Activated CD4-positive, alpha-beta T cell treated with anti-CD3 and anti-CD28 coated beads for 36 hours (primary cell): ENCODE data around the gene PIGH. TPM values are rescaled to one million over a fixed set of nuclear protein-coding genes. Genes with fewer than 3 reads are reported as not detected.

Source experiments
- ATAC-seq: fragments of 200-7000 bp; cut with Tn5 transposase; one replicate; pipeline ENCODE4 v1.10.0; 2021; ENCODE audit warnings: mild to moderate bottlenecking, moderate library complexity
- CTCF ChIA-PET: fragments of 350-600 bp; sonication (Branson Sonifier 250); formaldehyde crosslinking; loops from one replicate; lab custom pipeline; 2021; ENCODE audit warnings: antibody characterized with exemption; lab: Charles Lee
- POLR2A ChIA-PET: fragments of 350-600 bp; sonication (Branson Sonifier 250); formaldehyde crosslinking; loops from one replicate; lab custom pipeline; 2021; ENCODE audit warnings: antibody characterized with exemption, inconsistent platforms; lab: Charles Lee
- DNase-seq: peaks from one replicate; pipeline ENCODE4 v3.0.0-alpha.2; 2020
- H3K27ac Mint-ChIP-seq: one replicate; pipeline ENCODE4 v1.8.0; 2021; ENCODE audit warnings: mixed read lengths
- H3K27me3 Mint-ChIP-seq: one replicate; pipeline ENCODE4 v1.8.0; 2021; ENCODE audit warnings: mixed read lengths
- H3K36me3 Mint-ChIP-seq: one replicate; pipeline ENCODE4 v1.8.0; 2021; ENCODE audit warnings: low read depth, mixed read lengths
- H3K4me1 Mint-ChIP-seq: one replicate; pipeline ENCODE4 v1.8.0; 2021; ENCODE audit warnings: mixed read lengths
- H3K4me3 Mint-ChIP-seq: one replicate; pipeline ENCODE4 v1.8.0; 2021; ENCODE audit warnings: mild to moderate bottlenecking, moderate library complexity, mixed read lengths
- H3K9me3 Mint-ChIP-seq: one replicate; pipeline ENCODE4 v1.8.0; 2021; ENCODE audit warnings: low read depth, mixed read lengths
- intact Hi-C, 2 experiments: fragments of 100-400 bp; cut with DNase I in 1 of 2; cut with micrococcal nuclease in 1 of 2; formaldehyde crosslinking; loops; one replicate each; pipeline versions ENCODE4 v1.14.2 to v1.15.1; 2022 to 2024; cut with DNase I, micrococcal nuclease
- total RNA-seq, 2 experiments: library from RNA; stranded (reverse); gene quantifications; one replicate each; pipeline ENCODE4 v1.2.3, GENCODE V29; 2021

The PIGH gene
- total RNA-seq, 2 experiments from 2014 or later: 14.9 to 21.4 TPM

DNA sequence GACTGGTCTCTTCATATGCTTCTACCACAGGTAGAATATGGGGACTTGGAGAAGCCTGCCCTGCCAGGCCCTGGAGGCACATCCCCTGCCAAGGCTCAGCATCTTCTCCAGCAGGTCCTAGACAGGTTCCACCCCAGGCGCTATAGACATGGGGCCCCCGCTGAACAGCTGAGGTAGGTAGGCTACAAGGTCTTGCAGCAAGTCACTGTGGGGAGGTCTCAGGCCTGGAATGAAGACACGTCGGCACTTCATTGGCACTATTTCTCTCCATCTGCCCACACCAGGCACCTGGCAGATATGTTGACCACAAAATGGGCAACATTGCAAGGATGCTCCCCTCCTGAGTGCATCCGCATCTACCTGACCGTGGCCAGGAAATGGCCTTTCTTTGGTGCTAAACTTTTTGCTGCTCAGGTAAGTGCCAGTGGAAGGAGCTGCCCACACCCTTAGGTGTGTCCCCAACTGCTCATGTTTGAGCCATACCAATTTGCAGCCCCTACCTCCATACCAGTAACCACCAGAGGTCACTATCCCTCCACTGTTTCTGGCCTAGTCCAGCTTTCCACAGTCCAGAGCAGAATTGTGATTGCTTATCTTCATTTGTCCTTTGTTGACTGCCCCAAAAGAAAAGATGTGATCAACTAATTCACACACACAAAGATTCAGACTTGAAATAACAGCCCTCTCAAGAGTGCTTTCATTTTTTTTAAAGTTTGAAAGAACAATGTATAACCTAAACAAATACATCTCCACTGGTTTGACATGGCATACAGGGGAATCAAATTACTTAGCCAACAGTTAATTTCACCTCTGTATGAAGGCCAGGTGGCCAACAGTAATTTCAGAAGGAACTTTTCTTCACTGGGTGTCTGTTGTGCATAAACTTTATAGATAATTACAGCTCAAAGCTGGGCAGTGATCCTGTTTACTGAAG, 16.1 kb downstream of the PIGH start:
- intact Hi-C loops: loop anchor here (1.0 to 2.0 kb wide), 3 partner anchors 83 to 120 kb away; no protein-coding TSS in a partner anchor
- POLR2A ChIA-PET: no interaction called here
- ATAC-seq (peak; percentile 78), DNase-seq (peak; percentile 43)
- H3K27ac Mint-ChIP-seq: no peak overlapping the region
- CTCF ChIA-PET: interaction anchor here (0.7 to 7.9 kb wide), 15 partner anchors 9 to 202 kb away, joined by 3 to 59 read pairs (median 5); partner anchors contain the start of gene PIGH
- H3K4me1 Mint-ChIP-seq: no peaks in the 10 kb centered on the region
- no peaks in the 10 kb centered on the region for H3K9me3 Mint-ChIP-seq
- no peaks in the 10 kb centered on the region for H3K36me3 Mint-ChIP-seq
- no peak overlapping the region for H3K4me3 Mint-ChIP-seq
- H3K27me3 Mint-ChIP-seq: no peaks in the 10 kb centered on the region

DNA sequence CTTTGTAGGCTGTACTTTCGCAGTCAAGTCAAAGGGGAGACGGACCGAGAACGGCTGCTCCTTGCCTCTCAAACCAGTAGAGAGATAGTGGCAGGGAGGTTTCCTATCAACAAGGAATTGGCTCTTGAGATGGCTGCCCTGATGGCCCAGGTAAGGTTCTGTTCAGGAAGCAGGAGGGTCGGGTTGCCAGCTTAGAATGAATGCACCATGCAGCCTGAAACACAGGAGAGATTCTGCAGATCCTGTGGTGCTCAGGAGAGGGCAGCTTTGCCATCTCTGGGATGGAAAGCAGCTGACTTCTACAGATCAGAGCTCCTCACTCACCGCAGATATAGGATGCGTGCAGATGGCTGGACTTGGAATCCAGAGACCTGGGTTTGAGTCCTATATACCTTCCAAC, 18.0 kb downstream of the PIGH start:
- Mint-ChIP-seq H3K27ac (no peak overlapping the region), H3K27me3 (no peaks in the 10 kb centered on the region), H3K4me1 (no peaks in the 10 kb centered on the region), H3K36me3 (no peaks in the 10 kb centered on the region), H3K9me3 (no peaks in the 10 kb centered on the region), H3K4me3 (no peak overlapping the region)
- no peak for ATAC-seq
- ChIA-PET CTCF (interaction anchor here (0.8 to 7.9 kb wide), 5 partner anchors 11 to 155 kb away, joined by 3 to 59 read pairs (median 49); no protein-coding TSS in a partner anchor), POLR2A (no interaction called here)
- no peak for DNase-seq
- intact Hi-C loops: no loop called here

DNA sequence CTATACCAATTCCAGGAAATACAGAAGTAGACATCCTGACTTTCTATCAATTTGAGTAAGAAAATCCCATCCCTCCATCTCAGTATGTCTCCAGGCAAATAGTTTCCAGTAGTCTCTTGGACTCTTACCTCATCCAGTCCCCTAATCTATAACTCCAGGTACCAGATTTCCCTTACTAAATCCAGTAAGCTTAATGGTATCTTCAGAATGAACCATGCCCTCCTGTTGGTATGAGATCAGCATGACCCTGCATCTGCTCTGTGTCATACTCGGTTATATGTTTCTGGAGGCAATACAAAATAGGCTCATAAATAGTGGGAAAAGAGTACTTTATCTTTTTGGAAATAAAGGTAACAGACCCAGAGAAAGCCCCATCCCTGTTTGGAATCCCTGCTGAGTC, 18.4 kb downstream of the PIGH start:
- H3K27me3 Mint-ChIP-seq: no peaks in the 10 kb centered on the region
- H3K4me1 Mint-ChIP-seq: no peaks in the 10 kb centered on the region
- POLR2A ChIA-PET: no interaction called here

DNA sequence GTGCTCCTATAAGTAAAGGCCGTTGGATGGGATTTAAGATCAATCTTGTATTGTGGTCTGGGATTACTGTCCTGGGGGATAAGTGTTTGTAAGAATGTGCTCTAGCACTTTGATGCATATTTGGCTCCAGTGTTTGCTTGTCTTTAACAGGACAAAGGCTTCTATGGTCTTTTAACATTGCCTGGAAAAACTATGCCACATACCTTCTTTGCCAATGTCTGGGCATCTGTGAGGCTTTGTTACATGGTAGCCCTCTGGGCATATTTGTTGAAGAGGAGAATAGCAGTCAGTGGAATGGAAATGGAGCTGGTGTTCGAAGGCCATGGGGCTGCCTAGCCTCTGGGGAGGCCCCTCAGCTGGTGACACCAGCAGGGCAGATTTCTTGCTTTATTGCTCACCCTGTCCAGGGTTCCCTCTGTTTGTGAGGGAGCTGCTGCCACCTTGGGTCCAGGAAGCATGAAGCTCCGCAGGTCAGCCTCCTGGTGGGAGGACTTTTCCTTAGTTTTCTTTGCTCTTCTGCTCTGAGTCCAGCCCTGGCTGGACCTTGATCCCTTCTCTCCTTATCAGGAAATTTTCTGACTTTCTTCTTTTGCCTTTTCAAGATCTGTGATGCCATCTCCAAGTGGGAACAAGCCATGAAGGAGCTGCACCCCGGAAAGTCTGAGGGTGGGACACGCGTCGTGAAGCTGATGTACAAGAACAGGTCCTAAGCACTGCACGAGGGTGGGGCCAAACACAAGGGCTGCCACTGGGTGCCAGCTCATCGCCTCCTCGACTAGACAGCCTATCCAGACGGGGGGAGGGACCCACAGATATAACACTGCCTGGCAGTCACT, 19.5 kb downstream of the PIGH start:
- Mint-ChIP-seq H3K9me3 (no peaks in the 10 kb centered on the region), H3K4me1 (no peaks in the 10 kb centered on the region), H3K4me3 (no peak overlapping the region), H3K36me3 (no peaks in the 10 kb centered on the region), H3K27me3 (no peaks in the 10 kb centered on the region), H3K27ac (no peak overlapping the region)
- DNase-seq (no peak), ATAC-seq (no peak)
- intact Hi-C loops: no loop called here
- ChIA-PET POLR2A (no interaction called here), CTCF (interaction anchor here (0.6 to 7.9 kb wide), 15 partner anchors 9 to 643 kb away, joined by 3 to 59 read pairs (median 4); partner anchors contain the start of gene PIGH)

More for the DNA sequence above, 18.4 kb downstream of the PIGH start:
- intact Hi-C loops: no loop called here
- CTCF ChIA-PET: interaction anchor here (0.8 to 7.9 kb wide), 9 partner anchors 10 to 157 kb away, joined by 3 to 59 read pairs (median 3); no protein-coding TSS in a partner anchor
- H3K9me3 Mint-ChIP-seq: no peaks in the 10 kb centered on the region
- no peak overlapping the region for H3K27ac Mint-ChIP-seq
- DNase-seq (no peak), ATAC-seq (no peak)
- H3K4me3 Mint-ChIP-seq: no peak overlapping the region
- H3K36me3 Mint-ChIP-seq: no peaks in the 10 kb centered on the region

DNA sequence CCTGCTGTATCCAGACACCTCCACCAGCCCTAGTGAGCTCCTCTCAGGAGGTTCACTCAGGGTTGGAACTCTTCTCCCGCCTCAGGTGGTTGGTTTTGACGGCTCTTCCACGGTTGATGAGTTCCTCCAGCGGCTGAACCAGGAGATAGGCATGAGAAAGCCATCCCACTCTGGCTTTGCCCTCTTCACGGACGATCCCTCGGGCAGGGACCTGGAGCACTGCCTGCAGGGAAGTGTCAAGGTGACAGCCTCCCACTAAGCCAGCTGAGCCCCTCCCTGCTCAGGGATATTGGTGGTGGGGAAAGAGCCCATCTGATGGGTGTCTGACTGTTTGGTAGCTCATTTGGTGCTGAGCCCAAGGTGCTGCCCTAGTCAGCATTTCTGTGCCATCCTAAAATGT, 20.4 kb downstream of the PIGH start:
- no peaks in the 10 kb centered on the region for H3K36me3 Mint-ChIP-seq
- DNase-seq (no peak), ATAC-seq (no peak)
- H3K4me1 Mint-ChIP-seq: no peaks in the 10 kb centered on the region
- ChIA-PET CTCF (interaction anchor here (0.6 to 7.9 kb wide), 8 partner anchors 8 to 127 kb away, joined by 3 to 59 read pairs (median 4); no protein-coding TSS in a partner anchor), POLR2A (no interaction called here)
- H3K4me3 Mint-ChIP-seq: no peak overlapping the region
- no peaks in the 10 kb centered on the region for H3K9me3 Mint-ChIP-seq
- H3K27ac Mint-ChIP-seq: no peak overlapping the region
- H3K27me3 Mint-ChIP-seq: no peaks in the 10 kb centered on the region
- intact Hi-C loops: no loop called here

DNA sequence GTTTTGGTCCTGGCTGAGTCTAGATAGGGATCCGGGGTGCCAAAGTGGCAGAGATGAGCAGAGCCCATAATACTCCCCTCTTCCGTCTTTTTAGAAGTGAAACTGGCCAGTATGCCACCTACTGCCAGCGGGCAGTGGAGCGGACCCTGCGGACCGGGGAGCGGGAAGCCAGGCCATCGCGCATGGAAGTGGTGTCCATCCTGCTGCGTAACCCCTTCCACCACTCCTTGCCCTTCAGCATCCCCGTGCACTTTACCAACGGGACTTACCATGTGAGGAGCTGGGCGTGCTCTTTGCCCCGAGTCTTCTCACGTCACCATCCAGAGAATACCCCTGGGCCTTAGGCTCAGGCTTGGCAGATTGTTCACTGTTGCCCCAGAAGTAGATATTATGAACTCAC, 21.0 kb downstream of the PIGH start:
- Mint-ChIP-seq H3K27me3 (no peaks in the 10 kb centered on the region), H3K27ac (no peak overlapping the region), H3K4me3 (no peak overlapping the region), H3K4me1 (no peaks in the 10 kb centered on the region), H3K9me3 (no peaks in the 10 kb centered on the region), H3K36me3 (no peaks in the 10 kb centered on the region)
- DNase-seq (no peak), ATAC-seq (no peak)
- ChIA-PET POLR2A (no interaction called here), CTCF (interaction anchor here (0.6 to 7.9 kb wide), 7 partner anchors 7 to 154 kb away, joined by 3 to 59 read pairs (median 3); no protein-coding TSS in a partner anchor)
- intact Hi-C loops: no loop called here

DNA sequence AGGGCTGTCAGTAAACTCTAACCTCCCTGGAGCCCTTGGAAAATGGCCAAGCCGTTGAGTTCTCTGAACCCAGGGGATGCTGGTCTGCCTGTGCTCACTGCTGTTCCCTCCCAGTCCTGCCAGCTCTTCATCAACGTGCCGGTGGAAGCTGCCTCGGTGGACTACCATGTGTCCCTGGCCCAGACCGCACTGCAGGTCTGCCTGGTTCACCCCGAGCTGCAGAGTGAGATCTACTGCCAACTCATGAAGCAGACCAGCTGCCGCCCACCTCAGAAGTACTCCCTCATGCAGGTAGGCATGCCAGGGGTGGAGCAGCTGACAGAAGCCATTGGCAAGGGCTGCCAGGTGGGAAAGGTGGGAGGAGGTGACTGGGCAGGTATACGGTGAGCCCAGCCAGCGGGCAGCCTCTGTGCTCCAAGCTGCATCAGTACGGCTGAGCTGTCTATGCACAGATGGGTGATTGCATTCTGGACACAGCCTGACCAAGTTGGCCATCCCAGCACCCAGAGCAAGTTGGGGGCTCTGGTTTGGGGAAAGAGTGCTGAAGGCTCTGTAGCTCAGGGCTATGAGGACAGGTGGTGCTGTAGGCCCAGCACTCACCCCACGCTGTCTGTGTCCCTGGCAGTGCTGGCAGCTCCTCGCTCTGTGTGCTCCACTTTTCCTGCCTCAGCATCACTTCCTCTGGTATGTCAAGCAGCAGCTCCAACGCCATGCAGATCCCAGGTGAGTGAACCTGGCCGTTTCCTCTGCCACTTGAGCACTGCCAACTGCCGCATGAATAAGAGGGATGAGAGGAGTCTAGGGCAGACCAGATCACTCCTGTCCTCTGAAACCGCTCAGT, 21.9 kb downstream of the PIGH start:
- ATAC-seq: no peak
- POLR2A ChIA-PET: no interaction called here
- H3K36me3 Mint-ChIP-seq: no peaks in the 10 kb centered on the region
- H3K27ac Mint-ChIP-seq: no peak overlapping the region
- no peak overlapping the region for H3K4me3 Mint-ChIP-seq
- intact Hi-C loops: no loop called here
- no peaks in the 10 kb centered on the region for H3K4me1 Mint-ChIP-seq
- no peaks in the 10 kb centered on the region for H3K9me3 Mint-ChIP-seq
- no peaks in the 10 kb centered on the region for H3K27me3 Mint-ChIP-seq
- CTCF ChIA-PET: interaction anchor here (0.6 to 1.6 kb wide), 3 partner anchors 86 to 1517 kb away, joined by 3 to 4 read pairs (median 3); no protein-coding TSS in a partner anchor
- no peak for DNase-seq

DNA sequence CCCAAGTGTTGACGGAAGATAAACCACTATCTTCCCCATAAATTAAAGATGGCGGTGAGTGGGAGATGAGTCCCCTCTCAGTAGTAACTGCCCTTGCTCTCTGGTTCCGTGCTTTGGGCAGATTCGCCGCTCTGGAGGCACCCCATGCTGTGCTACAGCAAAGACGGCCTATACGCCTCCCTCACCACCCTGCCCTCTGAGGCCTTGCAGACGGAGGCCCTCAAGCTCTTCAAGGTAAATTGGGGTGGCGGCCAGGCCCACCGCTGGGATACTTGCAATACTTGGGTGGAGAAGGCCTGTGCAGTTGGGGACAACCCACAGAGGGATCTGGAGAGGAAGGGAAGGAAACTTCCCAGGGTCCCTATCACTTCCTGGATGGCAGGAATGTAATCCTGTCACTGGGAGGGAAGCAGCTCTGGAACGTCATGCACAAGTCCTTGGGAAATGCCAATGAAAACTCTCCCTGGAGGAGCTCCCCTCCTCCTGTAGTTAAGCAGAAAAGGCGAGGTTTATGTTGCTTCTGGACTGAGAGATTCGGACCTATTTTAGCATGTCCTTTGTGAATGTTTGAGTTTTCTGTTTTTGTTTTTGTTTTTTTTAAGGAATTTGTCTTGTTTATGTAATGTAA, 22.8 kb downstream of the PIGH start:
- no peak overlapping the region for H3K27ac Mint-ChIP-seq
- intact Hi-C loops: no loop called here
- ChIA-PET CTCF (interaction anchor here (0.8 to 1.6 kb wide), 2 partner anchors 87 to 148 kb away, joined by 3 read pairs; no protein-coding TSS in a partner anchor), POLR2A (no interaction called here)
- no peak overlapping the region for H3K4me3 Mint-ChIP-seq
- ATAC-seq (no peak), DNase-seq (no peak)
- H3K4me1 Mint-ChIP-seq: no peaks in the 10 kb centered on the region
- H3K27me3 Mint-ChIP-seq: no peaks in the 10 kb centered on the region
- no peaks in the 10 kb centered on the region for H3K9me3 Mint-ChIP-seq
- H3K36me3 Mint-ChIP-seq: no peaks in the 10 kb centered on the region

DNA sequence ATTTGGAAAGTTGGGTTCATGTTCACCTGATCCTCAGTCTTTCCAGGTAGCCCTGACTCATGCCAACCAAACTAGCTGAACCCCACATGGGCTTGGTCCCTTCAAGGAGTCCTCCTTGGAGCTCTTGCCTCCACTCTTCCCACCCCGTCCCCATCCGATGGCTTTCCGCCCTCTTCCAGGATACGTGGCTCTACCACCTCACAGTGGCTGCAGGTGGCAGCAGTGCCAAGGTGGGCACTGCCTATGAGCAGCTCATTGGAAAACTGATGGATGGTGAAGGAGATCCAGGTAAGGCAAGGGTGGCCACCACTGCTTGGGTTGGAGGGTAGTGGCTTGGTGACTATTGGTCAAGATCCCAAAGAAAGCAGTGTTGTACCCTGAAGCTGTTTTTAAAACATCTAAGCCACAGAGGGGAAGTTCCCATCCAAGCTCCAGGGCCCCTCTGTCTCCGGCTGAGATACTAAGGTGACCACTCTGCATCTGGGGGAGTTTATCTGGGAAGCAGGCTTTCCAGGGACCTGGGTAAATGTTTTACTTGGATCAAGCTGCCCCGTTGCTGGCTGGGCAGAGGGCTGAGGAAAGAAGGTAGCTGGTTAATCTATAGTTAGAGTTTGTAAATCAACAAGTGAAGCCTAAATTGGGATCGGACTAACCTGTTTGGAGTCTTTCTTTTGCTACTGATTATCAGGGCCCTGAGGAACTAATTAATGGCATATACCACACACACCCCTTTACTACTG, 23.7 kb downstream of the PIGH start:
- Mint-ChIP-seq H3K9me3 (no peaks in the 10 kb centered on the region), H3K4me3 (no peak overlapping the region), H3K4me1 (no peaks in the 10 kb centered on the region), H3K27ac (no peak overlapping the region), H3K27me3 (peaks cover under 1% of the 10 kb centered on the region), H3K36me3 (no peaks in the 10 kb centered on the region)
- DNase-seq (no peak), ATAC-seq (no peak)
- intact Hi-C loops: no loop called here
- ChIA-PET POLR2A (interaction anchor here (0.6 kb wide), 2 partner anchors 14 to 128 kb away, joined by 3 to 6 read pairs; no protein-coding TSS in a partner anchor), CTCF (interaction anchor here (0.6 to 1.9 kb wide), 5 partner anchors 8 to 149 kb away, joined by 3 to 6 read pairs (median 3); no protein-coding TSS in a partner anchor)
